ENCODE measurements around the gene PRLH. TPM values are rescaled to one million over a fixed set of nuclear protein-coding genes. Genes with fewer than 3 reads are reported as not detected.

PRLH gene
- total and polyA plus RNA-seq, 4 donors, result not detected

DNA sequence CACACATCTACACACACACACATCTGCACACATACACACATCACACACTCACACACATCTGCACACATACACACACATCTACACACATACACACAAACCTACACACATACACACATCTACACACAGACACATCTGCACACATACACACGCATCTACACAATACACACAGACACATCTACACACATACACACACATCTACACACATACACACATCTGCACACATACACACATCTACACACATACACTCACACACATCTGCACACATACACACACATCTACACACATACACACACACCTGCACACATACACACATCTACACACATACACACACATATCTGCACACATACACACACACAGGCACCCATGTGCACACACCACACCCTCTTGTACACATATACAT is 400 bp upstream of the PRLH start:
- DNase-seq (ENCODE audit: low spot score), result no peak
- Histone ChIP-seq H3K36me3 (ENCODE audit: control insufficient read depth in 4 of 4, insufficient read depth in 3 of 4, low read depth in 1 of 4, low read length in 3 of 4) (no peaks in the 10 kb centered on the region), H3K27me3 (ENCODE audit: control insufficient read depth in 4 of 4, insufficient read depth in 4 of 4, low read length in 3 of 4) (no peaks in the 10 kb centered on the region), H3K4me3 (ENCODE audit: low read depth in 1 of 3, low read length in 3 of 3) (no peak overlapping the region), H3K9me3 (ENCODE audit: control insufficient read depth in 4 of 4, low read length in 3 of 4) (no peaks in the 10 kb centered on the region), H3K4me1 (ENCODE audit: control insufficient read depth in 4 of 4, insufficient read depth in 4 of 4, low read length in 3 of 4) (peaks cover 0 to 12% (median 3%) of the 10 kb centered on the region in 4 donors), H3K9ac (ENCODE audit: low read depth in 1 of 2, low read length in 2 of 2) (no peak overlapping the region), H3K27ac (ENCODE audit: low read depth in 1 of 2, low read length in 2 of 2) (no peak overlapping the region)
- 97% methylated on average over 1 of the region's 1 CpG for whole genome bisulfite sequencing
- TF ChIP-seq RXRA (IDR thresholded peaks at IDR 0.05) (no peak), FOXA2 (IDR thresholded peaks at IDR 0.05) (no peak), YY1 (IDR thresholded peaks at IDR 0.05) (no peak), RAD21 (IDR thresholded peaks at IDR 0.05) (no peak), HNF4G (IDR thresholded peaks at IDR 0.05) (no peak), GABPA (IDR thresholded peaks at IDR 0.05 in 1 of 2, conservative IDR thresholded peaks at IDR 0.05 in 1 of 2) (no peak), HNF4A (conservative IDR thresholded peaks at IDR 0.05) (no peak), NR2F2 (IDR thresholded peaks at IDR 0.05) (no peak), SP1 (IDR thresholded peaks at IDR 0.05) (no peak), FOXA1 (IDR thresholded peaks at IDR 0.05) (no peak), TAF1 (conservative IDR thresholded peaks at IDR 0.05) (no peak)
- TF ChIP-seq, protein P1, sequence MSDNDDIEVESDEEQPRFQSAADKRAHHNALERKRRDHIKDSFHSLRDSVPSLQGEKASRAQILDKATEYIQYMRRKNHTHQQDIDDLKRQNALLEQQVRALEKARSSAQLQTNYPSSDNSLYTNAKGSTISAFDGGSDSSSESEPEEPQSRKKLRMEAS (IDR thresholded peaks at IDR 0.05), result no peak
- TF ChIP-seq, protein P2, sequence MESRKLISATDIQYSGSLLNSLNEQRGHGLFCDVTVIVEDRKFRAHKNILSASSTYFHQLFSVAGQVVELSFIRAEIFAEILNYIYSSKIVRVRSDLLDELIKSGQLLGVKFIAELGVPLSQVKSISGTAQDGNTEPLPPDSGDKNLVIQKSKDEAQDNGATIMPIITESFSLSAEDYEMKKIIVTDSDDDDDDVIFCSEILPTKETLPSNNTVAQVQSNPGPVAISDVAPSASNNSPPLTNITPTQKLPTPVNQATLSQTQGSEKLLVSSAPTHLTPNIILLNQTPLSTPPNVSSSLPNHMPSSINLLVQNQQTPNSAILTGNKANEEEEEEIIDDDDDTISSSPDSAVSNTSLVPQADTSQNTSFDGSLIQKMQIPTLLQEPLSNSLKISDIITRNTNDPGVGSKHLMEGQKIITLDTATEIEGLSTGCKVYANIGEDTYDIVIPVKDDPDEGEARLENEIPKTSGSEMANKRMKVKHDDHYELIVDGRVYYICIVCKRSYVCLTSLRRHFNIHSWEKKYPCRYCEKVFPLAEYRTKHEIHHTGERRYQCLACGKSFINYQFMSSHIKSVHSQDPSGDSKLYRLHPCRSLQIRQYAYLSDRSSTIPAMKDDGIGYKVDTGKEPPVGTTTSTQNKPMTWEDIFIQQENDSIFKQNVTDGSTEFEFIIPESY (IDR thresholded peaks at IDR 0.05), result no peak
- TF ChIP-seq, protein P3, sequence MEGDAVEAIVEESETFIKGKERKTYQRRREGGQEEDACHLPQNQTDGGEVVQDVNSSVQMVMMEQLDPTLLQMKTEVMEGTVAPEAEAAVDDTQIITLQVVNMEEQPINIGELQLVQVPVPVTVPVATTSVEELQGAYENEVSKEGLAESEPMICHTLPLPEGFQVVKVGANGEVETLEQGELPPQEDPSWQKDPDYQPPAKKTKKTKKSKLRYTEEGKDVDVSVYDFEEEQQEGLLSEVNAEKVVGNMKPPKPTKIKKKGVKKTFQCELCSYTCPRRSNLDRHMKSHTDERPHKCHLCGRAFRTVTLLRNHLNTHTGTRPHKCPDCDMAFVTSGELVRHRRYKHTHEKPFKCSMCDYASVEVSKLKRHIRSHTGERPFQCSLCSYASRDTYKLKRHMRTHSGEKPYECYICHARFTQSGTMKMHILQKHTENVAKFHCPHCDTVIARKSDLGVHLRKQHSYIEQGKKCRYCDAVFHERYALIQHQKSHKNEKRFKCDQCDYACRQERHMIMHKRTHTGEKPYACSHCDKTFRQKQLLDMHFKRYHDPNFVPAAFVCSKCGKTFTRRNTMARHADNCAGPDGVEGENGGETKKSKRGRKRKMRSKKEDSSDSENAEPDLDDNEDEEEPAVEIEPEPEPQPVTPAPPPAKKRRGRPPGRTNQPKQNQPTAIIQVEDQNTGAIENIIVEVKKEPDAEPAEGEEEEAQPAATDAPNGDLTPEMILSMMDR (IDR thresholded peaks at IDR 0.05; ENCODE audit: low read depth, low read length, missing input control), result no peak

DNA sequence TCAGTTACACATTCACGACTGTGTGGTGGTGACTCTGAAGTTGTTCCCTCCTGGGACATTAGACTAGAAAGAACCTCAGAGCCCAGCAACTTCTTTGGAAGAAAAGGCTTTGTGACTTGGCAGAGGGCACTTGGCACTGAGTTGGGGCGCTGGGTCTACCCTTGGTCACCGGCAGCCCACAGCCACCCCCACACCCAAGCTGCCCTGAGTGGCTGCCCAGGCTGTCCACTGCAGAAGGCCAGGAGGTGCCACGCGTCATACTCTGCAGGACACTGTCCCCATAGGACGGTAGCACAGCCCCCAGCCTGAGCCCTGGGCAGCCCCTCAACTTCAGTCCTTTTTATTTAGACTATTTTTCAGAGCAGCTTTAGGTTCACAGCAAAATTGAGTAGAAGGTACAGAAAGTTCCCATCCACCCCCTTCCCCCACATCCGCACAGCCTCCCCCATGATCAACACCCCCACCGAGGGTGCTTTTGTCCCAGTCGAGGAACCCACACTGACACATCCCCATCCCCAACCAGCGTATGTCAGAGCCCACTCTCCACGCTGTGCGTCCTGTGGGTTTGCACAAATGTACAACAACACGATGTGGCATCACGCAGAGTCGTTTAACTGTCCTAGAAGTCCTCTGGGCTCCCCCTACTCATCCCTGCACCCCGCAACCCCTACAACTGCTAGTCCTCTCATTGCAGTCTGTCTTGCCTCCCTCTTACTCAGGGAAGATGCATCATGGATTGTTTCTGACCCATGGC is 1.1 kb downstream of the PRLH start:
- Histone ChIP-seq H3K4me1 (ENCODE audit: control insufficient read depth in 4 of 4, insufficient read depth in 4 of 4, low read length in 3 of 4) (peaks cover 4 to 20% (median 8%) of the 10 kb centered on the region in 4 donors), H3K9me3 (ENCODE audit: control insufficient read depth in 4 of 4, low read length in 3 of 4) (no peaks in the 10 kb centered on the region), H3K36me3 (ENCODE audit: control insufficient read depth in 4 of 4, insufficient read depth in 3 of 4, low read depth in 1 of 4, low read length in 3 of 4) (no peaks in the 10 kb centered on the region), H3K27ac (ENCODE audit: low read depth in 1 of 2, low read length in 2 of 2) (no peak overlapping the region), H3K4me3 (ENCODE audit: low read depth in 1 of 3, low read length in 3 of 3) (no peak overlapping the region), H3K9ac (ENCODE audit: low read depth in 1 of 2, low read length in 2 of 2) (peak overlapping the region in 1 of 2 donors; percentile 37), H3K27me3 (ENCODE audit: control insufficient read depth in 4 of 4, insufficient read depth in 4 of 4, low read length in 3 of 4) (no peaks in the 10 kb centered on the region)
- TF ChIP-seq RXRA (IDR thresholded peaks at IDR 0.05), result no peak
- TF ChIP-seq FOXA2 (IDR thresholded peaks at IDR 0.05), result no peak
- TF ChIP-seq SP1 (IDR thresholded peaks at IDR 0.05), result no peak
- TF ChIP-seq, protein P1 (IDR thresholded peaks at IDR 0.05), result no peak
- TF ChIP-seq, protein P4, sequence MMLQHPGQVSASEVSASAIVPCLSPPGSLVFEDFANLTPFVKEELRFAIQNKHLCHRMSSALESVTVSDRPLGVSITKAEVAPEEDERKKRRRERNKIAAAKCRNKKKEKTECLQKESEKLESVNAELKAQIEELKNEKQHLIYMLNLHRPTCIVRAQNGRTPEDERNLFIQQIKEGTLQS (IDR thresholded peaks at IDR 0.05), result no peak
- 88% methylated on average over 16 of the region's 16 CpGs for WGBS
- no peak for DNase-seq (ENCODE audit: low spot score)

Data from liver (tissue), 9 donors.